Hepatocyte (in vitro differentiated cells): ENCODE results near the gene ATG14.

Experiments used
- EZH2 ChIP-seq: fragments of 200-600 bp; sonication (generic); IDR thresholded peaks from 2 replicates; pipeline ENCODE4 v1.6.1; 2016; ENCODE audit warnings: antibody characterized with exemption, mild to moderate bottlenecking, borderline replicate concordance
- EZH2phosphoT487 ChIP-seq: fragments of 200-600 bp; sonication (generic); IDR thresholded peaks from one replicate; pipeline ENCODE4 v1.6.1; 2018; ENCODE audit warnings: antibody characterized with exemption, mild to moderate bottlenecking, low read depth, moderate library complexity; ENCODE audit not compliant: unreplicated experiment, severe bottlenecking
- TF ChIP-seq, protein P1 (sequence below): fragments of 200-600 bp; sonication (generic); IDR thresholded peaks from 2 replicates; pipeline ENCODE4 v1.5.1; 2016; ENCODE audit warnings: antibody characterized with exemption, mild to moderate bottlenecking; ENCODE audit not compliant: poor library complexity

DNA sequence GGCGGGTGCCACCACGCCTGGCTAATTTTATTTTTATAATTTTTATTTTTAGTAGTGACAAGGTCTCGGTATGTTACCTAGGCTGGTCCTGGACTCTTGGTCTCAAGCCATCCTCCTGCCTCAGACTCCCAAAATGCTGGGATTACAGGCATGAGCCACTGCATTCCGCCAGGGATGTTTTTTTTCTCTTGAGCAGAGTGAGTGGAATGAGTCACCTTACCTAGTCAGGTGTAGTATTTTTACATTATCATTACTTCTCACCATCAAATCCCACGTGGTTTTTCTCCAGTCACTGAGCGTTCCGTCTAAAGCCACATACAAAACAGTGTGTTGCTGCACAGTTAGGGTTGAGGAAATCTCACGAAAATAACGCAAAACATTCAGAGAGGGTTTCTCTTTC, 29.7 kb upstream of the ATG14 start:
- TF ChIP-seq, protein P1, sequence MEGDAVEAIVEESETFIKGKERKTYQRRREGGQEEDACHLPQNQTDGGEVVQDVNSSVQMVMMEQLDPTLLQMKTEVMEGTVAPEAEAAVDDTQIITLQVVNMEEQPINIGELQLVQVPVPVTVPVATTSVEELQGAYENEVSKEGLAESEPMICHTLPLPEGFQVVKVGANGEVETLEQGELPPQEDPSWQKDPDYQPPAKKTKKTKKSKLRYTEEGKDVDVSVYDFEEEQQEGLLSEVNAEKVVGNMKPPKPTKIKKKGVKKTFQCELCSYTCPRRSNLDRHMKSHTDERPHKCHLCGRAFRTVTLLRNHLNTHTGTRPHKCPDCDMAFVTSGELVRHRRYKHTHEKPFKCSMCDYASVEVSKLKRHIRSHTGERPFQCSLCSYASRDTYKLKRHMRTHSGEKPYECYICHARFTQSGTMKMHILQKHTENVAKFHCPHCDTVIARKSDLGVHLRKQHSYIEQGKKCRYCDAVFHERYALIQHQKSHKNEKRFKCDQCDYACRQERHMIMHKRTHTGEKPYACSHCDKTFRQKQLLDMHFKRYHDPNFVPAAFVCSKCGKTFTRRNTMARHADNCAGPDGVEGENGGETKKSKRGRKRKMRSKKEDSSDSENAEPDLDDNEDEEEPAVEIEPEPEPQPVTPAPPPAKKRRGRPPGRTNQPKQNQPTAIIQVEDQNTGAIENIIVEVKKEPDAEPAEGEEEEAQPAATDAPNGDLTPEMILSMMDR: no peak
- TF ChIP-seq EZH2phosphoT487 (no peak), EZH2 (no peak)
